Fibroblast of skin of scalp (primary cell): ENCODE results near the gene ST6GALNAC5.
A peak's percentile ranks its signal among the peaks of the same experiment; 100 is the strongest.

Experiments used
- DNase-seq: peaks from one replicate; pipeline ENCODE4 v3.0.0-alpha.2; 2013

The ST6GALNAC5 gene

GRCh38 chr1:77014073-77014788 lies 147.0 kb downstream of the ST6GALNAC5 start:
- peak; percentile 44 for DNase-seq

- DNase-seq, result no peak
Measured at GRCh38 chr1:77015748-77016341, 148.6 kb downstream of the ST6GALNAC5 start.

GRCh38 chr1:77016386-77016985 lies 149.2 kb downstream of the ST6GALNAC5 start:
- DNase-seq, result no peak

DNA sequence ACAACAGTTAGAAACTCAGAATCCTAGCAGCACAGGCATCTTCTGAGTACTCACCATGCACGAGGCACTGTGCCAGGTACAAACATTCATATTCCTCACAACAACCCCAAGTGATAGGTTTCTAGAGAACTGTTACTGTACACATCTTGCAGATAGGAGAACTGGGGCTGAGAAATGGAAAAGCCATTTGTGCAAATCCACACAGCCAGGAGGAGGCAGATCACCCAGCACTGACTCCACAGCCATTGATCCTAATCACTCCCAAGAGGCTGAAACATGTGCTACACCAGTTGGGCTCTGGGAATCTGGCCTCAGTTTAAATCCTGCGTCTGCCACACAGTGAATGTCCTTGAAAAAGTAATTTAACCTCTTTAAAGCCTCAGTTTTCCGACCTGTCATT lies 151.0 kb downstream of the ST6GALNAC5 start:
- DNase-seq, result no peak

GRCh38 chr1:77018761-77019160 lies 151.5 kb downstream of the ST6GALNAC5 start:
- DNase-seq, result no peak

DNA sequence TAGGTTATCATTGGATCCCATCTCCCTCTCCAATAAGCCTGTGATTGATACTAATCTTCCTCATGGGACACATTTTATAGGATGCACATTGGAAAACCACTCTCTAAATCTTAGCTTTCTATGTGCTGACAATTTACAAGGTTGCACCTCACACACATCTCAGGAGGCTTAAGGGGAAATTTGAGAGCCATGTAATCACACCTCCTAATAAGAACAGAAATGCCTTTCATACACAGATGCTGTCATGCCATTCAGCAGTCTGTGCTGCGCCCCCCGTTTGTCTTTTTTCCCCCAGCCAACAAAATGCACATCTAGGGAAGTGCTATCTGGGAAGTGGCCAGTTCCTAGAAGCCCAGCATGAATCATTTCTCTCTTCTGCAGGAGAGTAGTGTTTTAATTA lies 154.5 kb downstream of the ST6GALNAC5 start:
- DNase-seq, result no peak

DNA sequence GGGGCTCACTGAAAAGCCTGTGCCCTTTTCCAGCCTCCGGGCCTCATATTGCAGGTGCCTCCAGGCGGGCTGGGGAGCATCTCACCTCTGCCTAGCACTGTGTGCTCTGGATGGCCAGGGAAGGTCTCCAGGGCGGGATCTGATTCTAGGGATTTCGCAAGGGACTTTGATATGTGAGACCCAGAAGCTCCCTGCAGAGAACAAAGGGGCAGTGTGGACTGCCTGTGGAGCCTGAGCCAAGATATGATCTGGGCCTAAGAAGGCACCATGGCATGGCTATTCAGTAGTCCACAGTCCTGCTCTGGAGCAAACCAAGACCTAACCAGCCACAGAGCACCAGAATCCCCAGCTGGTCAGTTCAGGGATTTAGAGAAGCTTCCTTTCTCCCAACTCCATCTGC lies 157.2 kb downstream of the ST6GALNAC5 start:
- DNase-seq, result no peak

DNA sequence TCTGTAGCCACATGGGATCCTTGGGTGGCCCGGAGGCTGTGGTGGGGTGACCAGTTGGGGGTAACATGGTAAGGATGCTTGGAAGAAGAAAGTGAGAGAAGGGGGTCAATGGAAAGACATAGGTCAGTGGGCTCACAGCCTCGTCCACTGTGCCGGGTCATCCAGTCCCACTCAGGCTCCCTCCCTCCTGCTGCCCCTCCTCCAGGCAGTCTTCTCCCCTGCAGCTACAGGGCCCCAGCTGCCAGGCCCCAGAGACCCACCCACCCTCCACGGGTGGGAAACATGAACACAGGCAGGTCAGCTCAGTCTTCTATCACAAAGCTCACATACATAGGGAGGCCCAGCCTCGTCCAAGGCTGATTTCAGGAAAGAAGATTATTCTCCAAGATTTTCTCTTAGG lies 158.3 kb downstream of the ST6GALNAC5 start:
- no peak for DNase-seq

- no peak for DNase-seq
Measured at GRCh38 chr1:77026135-77026534, 158.9 kb downstream of the ST6GALNAC5 start.

DNA sequence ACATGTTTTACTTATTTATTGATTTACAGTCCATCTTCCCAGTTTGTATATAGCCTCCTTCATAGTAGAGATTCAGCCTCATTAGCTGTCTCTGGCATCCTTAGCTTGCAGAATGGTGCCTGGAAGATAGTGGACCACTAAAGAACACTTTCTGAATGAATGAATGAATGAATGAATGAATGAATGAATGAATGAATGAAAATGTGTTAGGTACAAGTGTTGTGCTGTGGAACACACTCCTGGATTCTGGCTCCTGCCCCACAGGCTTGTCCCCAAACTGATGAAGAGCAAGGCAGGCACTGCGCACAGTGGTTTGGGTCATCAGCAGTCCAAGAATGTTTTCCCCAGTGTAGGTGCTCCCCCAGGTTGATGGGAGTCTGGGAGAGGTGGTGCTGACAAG lies 159.4 kb downstream of the ST6GALNAC5 start:
- DNase-seq, result no peak

DNA sequence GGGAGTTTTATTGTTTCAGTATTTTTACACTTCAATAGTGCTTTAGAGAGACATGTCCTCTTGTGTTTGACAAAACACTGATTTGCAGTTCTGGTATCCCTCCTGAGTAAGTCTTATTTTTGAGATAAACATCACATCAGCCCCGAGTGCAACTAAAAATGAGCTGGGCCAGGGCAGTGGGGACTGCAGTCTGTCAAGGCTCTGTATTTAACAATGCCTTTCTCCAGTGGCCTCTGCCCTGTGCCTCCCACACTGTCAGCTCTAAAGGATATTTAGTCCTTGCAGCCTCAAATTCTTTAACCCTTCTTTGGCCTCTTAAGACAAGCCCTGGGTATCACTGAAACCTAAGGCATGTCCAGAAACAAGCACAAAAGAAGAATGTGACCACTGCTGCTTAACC lies 160.6 kb downstream of the ST6GALNAC5 start:
- no peak for DNase-seq

GRCh38 chr1:77030401-77031105 lies 163.3 kb downstream of the ST6GALNAC5 start:
- DNase-seq, result no peak

DNA sequence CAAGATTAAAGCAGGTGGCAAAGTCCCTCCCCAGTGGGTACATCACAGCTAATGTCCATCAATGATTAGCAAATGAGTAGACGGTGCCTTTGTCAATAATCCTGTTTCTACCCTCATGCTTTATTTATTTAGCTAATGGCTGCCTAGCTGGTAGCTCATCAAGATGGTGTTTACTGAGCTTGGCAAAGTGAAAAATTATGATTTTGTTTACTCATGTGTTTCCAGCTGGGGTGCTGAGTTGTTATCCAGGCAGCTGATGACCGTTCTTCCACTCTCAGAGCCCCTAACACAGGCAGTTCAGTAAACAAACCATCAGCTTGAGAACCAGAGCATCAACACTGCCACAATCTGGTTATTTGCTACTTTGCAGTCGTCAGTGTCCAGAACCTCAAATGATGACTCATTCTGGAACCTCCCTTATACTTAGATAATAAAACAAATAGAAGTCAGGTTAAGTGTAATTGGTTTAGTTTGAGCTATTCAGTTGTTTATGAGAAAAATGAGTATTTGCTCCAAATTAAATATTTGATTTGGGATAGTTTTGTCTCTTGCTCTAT lies 163.9 kb downstream of the ST6GALNAC5 start:
- DNase-seq, result peak; percentile 38

DNA sequence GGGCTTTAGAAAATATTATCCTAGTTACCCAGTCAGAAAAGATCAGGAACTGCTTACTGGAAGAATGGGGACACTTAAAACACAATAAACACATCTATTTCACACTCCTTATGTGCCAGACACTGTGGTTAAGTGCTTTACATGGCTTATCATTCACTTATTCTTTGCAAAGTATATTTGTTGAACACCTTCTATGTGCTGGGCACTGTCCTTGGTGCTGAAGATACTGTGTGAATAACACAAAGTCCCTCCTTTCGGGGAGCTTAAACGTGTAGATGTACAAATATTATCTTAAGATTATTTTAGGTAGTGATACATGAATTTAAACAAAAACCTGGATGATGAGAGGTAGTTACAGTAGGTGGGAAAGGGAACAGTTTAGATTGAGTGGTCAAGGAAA lies 169.3 kb downstream of the ST6GALNAC5 start:
- DNase-seq, result peak; percentile 64

GRCh38 chr1:77037038-77037437 lies 169.8 kb downstream of the ST6GALNAC5 start:
- no peak for DNase-seq

- DNase-seq, result no peak
Measured at GRCh38 chr1:77038000-77038399, 170.7 kb downstream of the ST6GALNAC5 start.

DNA sequence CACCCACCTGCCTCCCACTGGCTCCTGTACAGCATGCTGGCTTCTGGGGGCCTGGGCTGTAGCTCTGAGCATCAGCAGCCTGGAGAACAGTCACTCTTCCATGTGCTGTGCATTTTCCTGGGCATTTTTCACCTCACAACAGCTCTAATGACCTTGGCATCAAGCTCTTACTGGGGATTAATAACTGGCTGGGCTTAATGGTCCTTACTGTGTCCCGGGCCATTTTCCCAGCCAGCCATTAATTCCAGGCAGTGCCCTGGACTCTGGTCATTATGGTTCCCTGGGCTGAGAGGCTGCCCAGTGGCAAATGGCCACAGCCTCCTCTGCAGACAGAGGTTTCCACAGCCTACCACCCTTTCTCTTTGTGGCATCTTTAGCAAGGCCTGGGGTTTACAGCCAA lies 171.8 kb downstream of the ST6GALNAC5 start:
- DNase-seq, result no peak

GRCh38 chr1:77039739-77040138 lies 172.5 kb downstream of the ST6GALNAC5 start:
- peak; percentile 98 for DNase-seq

GRCh38 chr1:77040826-77041225 lies 173.5 kb downstream of the ST6GALNAC5 start:
- DNase-seq, result no peak

GRCh38 chr1:77044133-77044849 lies 177.0 kb downstream of the ST6GALNAC5 start:
- DNase-seq, result no peak

GRCh38 chr1:77047575-77047974 lies 180.3 kb downstream of the ST6GALNAC5 start:
- no peak for DNase-seq

DNA sequence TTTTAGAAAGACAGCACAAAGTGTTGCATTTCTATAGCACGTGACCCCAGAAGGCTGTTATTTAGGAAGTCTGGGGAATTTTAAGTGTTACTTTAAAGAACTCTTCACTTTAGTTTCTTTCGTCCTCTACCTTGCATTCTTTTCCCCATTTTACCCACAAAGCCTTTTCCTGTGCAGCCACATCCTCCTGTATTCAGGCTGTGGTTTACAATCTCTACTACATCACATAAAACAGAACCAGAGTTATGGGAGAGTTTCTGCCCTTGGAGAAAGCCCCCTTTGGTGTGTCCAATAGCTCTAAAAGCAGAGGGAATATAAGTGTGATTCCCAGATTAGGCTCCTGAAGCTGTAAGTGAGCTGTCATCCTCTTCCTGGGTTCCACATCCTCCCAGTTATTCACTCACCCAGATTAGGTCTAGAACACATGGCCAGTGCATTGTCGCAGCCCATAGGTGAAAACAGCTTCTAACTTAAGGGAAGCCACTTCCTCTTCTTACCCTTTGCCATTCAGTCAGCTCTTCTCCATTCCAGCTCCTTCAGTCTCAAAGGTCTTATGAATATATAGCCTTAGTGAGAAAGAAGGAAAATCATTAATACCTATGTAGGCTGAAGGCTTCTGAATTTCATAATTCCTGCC lies 180.8 kb downstream of the ST6GALNAC5 start:
- DNase-seq, result no peak
